NCI-H1092 treated with DMSO at 0.1 percent for 48 hours (cell line): ENCODE results near the gene KCNJ12.

ENCODE experiments used
- DNase-seq: peaks from one replicate; lab custom pipeline; 2025; lab: John Stamatoyannopoulos, UW

KCNJ12 gene

GRCh38 chr17:21368545-21369246 lies 7.5 kb upstream of the KCNJ12 start:
- DNase-seq, result no peak

GRCh38 chr17:21369395-21369794 lies 6.8 kb upstream of the KCNJ12 start:
- DNase-seq, result no peak

GRCh38 chr17:21370430-21370829 lies 5.7 kb upstream of the KCNJ12 start:
- no peak for DNase-seq

GRCh38 chr17:21371511-21372081 lies 4.6 kb upstream of the KCNJ12 start:
- no peak for DNase-seq

GRCh38 chr17:21372256-21372954 lies 3.8 kb upstream of the KCNJ12 start:
- no peak for DNase-seq

- DNase-seq, result no peak
These were observed 3.1 kb upstream of the KCNJ12 start for GRCh38 chr17:21373036-21373435.

- no peak for DNase-seq
These were observed 2.3 kb upstream of the KCNJ12 start for GRCh38 chr17:21373696-21374440.

GRCh38 chr17:21374441-21375161 lies 1.6 kb upstream of the KCNJ12 start:
- DNase-seq, result no peak

GRCh38 chr17:21375162-21375560 lies 996 bp upstream of the KCNJ12 start:
- DNase-seq, result no peak

GRCh38 chr17:21375757-21376080 lies 438 bp upstream of the KCNJ12 start:
- DNase-seq, result no peak

- no peak for DNase-seq
These were observed 868 bp downstream of the KCNJ12 start for GRCh38 chr17:21376759-21377690.

- no peak for DNase-seq
These were observed 1.7 kb downstream of the KCNJ12 start for GRCh38 chr17:21377705-21378396.

GRCh38 chr17:21378553-21378952 lies 2.4 kb downstream of the KCNJ12 start:
- no peak for DNase-seq

- peak; percentile 77 for DNase-seq
These were observed 3.0 kb downstream of the KCNJ12 start for GRCh38 chr17:21379080-21379711.

- no peak for DNase-seq
These were observed 4.5 kb downstream of the KCNJ12 start for GRCh38 chr17:21380659-21381058.

- DNase-seq, result peak; percentile 72
These were observed 5.0 kb downstream of the KCNJ12 start for GRCh38 chr17:21381076-21381706.

GRCh38 chr17:21382560-21383495 lies 6.7 kb downstream of the KCNJ12 start:
- DNase-seq, result peak; percentile 65

GRCh38 chr17:21385281-21385845 lies 9.2 kb downstream of the KCNJ12 start:
- no peak for DNase-seq
